ENCODE results near the gene PCYOX1L.

Gene PCYOX1L

DNA sequence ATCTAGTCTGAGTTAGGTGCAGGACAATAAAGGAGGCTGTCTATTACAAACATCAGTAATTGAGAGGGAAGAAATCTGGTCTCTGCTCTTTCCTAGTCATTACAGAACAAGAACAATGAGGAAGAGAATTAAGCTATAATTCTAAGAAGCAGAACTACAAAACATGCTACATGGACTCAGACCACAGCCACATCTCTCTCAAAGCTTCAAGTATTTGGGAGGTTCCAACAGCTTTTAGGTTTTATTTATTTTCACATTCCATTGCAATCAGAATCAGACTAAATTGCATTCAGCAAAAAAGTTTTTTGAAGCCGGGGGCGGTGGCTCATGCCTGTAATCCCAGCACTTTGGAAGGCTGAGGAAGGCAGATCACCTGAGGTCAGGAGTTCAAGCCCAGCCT lies 13.7 kb upstream of the PCYOX1L start:
- Histone ChIP-seq H3K36me3 (peaks cover 23% of the 10 kb centered on the region), H3K27me3 (no peaks in the 10 kb centered on the region), H3K4me1 (no peaks in the 10 kb centered on the region), H3K4me3 (ENCODE audit: low read depth, low read length) (peak overlapping the region; percentile 99), H3K9me3 (no peaks in the 10 kb centered on the region)
- TF ChIP-seq, protein P1, sequence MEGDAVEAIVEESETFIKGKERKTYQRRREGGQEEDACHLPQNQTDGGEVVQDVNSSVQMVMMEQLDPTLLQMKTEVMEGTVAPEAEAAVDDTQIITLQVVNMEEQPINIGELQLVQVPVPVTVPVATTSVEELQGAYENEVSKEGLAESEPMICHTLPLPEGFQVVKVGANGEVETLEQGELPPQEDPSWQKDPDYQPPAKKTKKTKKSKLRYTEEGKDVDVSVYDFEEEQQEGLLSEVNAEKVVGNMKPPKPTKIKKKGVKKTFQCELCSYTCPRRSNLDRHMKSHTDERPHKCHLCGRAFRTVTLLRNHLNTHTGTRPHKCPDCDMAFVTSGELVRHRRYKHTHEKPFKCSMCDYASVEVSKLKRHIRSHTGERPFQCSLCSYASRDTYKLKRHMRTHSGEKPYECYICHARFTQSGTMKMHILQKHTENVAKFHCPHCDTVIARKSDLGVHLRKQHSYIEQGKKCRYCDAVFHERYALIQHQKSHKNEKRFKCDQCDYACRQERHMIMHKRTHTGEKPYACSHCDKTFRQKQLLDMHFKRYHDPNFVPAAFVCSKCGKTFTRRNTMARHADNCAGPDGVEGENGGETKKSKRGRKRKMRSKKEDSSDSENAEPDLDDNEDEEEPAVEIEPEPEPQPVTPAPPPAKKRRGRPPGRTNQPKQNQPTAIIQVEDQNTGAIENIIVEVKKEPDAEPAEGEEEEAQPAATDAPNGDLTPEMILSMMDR (IDR thresholded peaks at IDR 0.05; ENCODE audit: low read depth, low read length) = no peak
- no peak for DNase-seq

DNA sequence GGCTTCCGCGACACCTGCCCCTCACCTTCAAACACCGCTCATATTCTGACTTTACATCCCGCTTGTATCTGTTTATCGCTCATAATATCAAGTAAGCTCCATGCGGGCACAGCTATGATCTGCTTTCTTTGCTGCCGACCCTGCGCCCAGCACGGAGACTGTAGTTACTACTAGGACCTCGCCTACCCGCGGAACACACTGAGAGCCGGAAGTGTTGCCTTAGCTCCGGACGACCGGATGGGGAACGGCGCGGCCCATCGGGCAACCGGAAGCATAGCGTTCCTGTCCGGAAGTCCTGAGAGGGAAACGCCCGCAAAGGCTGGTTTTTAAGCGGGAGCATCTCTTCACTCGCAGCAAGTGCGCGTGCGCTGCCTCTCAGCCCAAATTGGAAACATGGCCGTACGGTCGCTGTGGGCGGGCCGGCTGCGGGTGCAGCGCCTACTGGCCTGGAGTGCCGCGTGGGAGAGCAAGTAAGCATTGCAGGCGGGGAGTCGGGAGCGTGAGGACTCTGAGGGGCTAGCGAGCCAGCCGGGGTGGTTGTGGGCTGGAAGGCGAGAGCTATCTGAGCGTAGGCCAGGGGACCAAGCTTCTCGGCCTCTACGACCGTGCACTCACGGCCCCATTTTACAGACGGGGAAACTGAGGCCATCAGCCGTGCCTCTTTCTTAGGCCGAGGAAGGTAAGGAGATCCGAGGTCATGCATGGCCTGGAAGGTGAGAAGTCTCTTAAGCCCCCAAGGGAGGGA lies 12.5 kb upstream of the PCYOX1L start, which contains the start of gene GRPEL2:
Gene GRPEL2, plus strand, starts transcription at position 353 of the 745 bp plus-strand sequence. Its CDS starts 41 bp downstream, at position 394.
- H3K4me3 ChIP-seq (ENCODE audit: low read depth, low read length) = peak within 1 kb of the TSS; percentile 99
- peak; percentile 97 for DNase-seq
- peaks cover 35% of the 10 kb centered on the region for H3K36me3 ChIP-seq
- H3K9me3 ChIP-seq = no peaks in the 10 kb centered on the region
- no peaks in the 10 kb centered on the region for H3K4me1 ChIP-seq
- TF ChIP-seq, protein P1 (IDR thresholded peaks at IDR 0.05; ENCODE audit: low read depth, low read length) = no peak
- H3K27me3 ChIP-seq = no peaks in the 10 kb centered on the region

DNA sequence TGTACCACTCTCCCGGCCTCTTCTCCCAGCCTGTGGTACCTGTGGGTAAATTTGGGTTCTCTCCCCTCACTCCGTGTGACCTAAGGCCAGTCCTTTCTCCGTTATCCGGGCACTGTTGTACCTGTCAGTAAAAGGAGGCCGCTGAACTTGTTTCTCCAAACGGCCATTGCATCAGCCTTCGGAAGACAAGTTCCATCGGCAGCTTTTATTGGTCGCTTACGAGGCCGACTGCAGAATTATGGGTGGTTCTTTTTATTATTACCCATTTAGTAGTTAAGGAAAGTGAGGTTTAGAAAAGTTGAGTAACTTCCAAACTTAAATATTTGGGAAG lies 12.0 kb upstream of the PCYOX1L start:
- Histone ChIP-seq H3K36me3 (peaks cover 40% of the 10 kb centered on the region), H3K9me3 (no peaks in the 10 kb centered on the region), H3K4me3 (ENCODE audit: low read depth, low read length) (peak overlapping the region; percentile 99), H3K27me3 (no peaks in the 10 kb centered on the region), H3K4me1 (no peaks in the 10 kb centered on the region)
- TF ChIP-seq, protein P1 (IDR thresholded peaks at IDR 0.05; ENCODE audit: low read depth, low read length) = no peak
- no peak for DNase-seq

DNA sequence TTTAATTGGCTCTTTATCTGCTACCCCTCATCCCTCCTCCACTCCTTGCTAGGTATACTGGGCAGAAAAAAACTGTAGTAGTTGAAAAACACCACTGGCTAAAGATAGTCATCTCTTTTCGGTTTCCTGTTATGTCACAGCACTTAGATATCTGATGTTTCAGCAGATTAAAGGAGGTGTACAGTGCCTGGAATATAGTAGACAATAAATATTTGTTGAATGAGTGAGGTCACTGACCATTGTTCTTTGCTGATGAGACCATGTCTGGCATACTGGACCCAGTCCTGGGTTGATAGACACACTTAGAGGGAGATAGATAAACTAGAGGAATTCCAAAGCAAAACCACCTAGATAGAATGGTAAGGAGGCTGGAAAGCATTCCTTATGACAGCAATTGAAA lies 9.3 kb upstream of the PCYOX1L start:
- TF ChIP-seq, protein P1 (IDR thresholded peaks at IDR 0.05; ENCODE audit: low read depth, low read length) = no peak
- no peak for DNase-seq
- Histone ChIP-seq H3K4me3 (ENCODE audit: low read depth, low read length) (no peak overlapping the region), H3K4me1 (no peaks in the 10 kb centered on the region), H3K27me3 (no peaks in the 10 kb centered on the region), H3K36me3 (peaks cover 60% of the 10 kb centered on the region), H3K9me3 (no peaks in the 10 kb centered on the region)

DNA sequence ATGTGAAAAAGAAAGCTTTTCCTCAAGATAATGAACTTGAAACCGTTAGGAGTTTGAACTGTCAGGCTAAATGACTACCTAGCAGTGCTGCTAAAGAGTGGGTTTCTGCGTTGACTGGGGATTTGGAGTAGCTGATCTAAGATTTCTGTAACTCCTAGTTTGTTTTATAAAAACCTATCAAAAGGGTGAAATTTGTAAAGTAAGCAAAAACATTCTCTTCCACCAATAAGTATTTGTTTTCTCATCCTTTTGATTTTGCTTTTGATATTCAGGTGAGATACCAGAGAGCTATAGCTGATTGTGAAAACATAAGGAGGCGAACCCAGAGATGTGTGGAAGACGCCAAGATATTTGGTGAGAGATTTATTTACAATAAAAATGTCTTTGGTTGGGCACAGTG lies 8.5 kb upstream of the PCYOX1L start:
- TF ChIP-seq, protein P1 (IDR thresholded peaks at IDR 0.05; ENCODE audit: low read depth, low read length) = no peak
- Histone ChIP-seq H3K9me3 (no peaks in the 10 kb centered on the region), H3K27me3 (no peaks in the 10 kb centered on the region), H3K4me3 (ENCODE audit: low read depth, low read length) (no peak overlapping the region), H3K36me3 (peaks cover 66% of the 10 kb centered on the region), H3K4me1 (no peaks in the 10 kb centered on the region)
- DNase-seq = no peak

DNA sequence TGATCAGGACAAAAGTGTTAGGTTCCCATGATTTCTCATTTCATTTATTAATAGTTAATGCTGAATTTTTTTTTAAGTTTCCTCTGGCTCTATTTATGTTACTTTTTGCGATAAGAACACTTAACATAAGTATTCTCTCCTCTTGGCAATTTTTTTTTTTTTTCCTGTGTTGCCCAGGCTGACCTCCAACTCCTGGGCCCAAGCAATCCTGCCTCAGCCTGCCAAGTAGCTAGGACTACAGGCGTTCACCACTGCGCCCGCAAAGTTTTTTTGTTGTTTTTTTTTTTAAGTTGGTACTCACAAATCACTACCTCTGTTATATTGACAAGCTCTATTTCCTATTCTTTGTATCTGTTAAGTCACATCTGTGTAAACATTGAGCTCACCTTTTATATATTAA lies 5.7 kb upstream of the PCYOX1L start:
- H3K36me3 ChIP-seq = peaks cover 69% of the 10 kb centered on the region
- TF ChIP-seq, protein P1 (IDR thresholded peaks at IDR 0.05; ENCODE audit: low read depth, low read length) = no peak
- no peaks in the 10 kb centered on the region for H3K4me1 ChIP-seq
- H3K27me3 ChIP-seq = no peaks in the 10 kb centered on the region
- H3K9me3 ChIP-seq = no peaks in the 10 kb centered on the region
- no peak for DNase-seq
- H3K4me3 ChIP-seq (ENCODE audit: low read depth, low read length) = no peak overlapping the region

Measured in BE2C (cell line).